HG02973 (cell line): ENCODE measurements around the gene TCP11L2.

ENCODE experiments used
- ATAC-seq: cut with Tn5 transposase; IDR thresholded peaks from one replicate; pipeline ENCODE4 v1.9.1; 2021; ENCODE audit warnings: moderate library complexity; ENCODE audit not compliant: unreplicated experiment

Gene TCP11L2

GRCh38 chr12:106302401-106303201 is at the start of gene TCP11L2:
TSS of gene TCP11L2 (plus strand) at chr12:106302733. CDS start at chr12:106311076, 8,343 bp downstream.
- ATAC-seq: peak; percentile 51

DNA sequence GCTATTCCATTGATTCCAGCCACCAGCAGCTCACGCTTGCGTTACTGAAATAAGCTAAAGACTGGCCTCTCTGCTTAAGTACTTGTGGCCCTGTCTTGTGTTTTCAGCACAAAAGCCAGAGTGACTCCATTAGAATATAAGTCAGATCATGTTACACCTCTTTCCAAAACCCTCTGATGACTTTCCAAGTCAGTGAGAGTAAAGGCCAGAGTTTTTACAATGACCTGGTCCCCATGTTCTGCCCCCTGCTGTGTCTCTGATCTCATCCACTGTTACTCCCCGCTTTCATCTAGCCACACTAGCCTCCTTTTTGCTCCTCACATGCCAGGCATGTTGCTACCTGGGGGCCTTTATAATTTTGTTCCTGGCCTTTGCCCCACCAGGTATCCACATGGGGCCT is 47.8 kb upstream of the TCP11L2 start:
- no peak for ATAC-seq

DNA sequence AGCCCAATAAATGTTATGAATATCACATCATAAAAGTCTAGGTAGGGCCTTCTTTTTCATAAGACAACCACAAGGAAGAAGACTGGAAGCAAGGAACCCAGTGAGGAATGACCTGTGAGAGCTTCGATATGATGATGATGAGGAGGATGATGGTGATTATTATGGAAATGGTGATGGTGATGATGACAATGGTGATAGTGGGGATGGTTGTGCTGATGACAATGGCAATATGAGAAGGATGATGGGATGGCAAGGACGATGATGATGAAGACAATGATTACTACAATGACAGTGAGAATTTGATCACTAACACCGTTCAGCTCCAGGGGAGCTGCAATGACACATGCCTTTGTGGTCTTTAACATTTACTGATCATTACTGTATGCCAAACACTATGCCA is 47.0 kb upstream of the TCP11L2 start:
- ATAC-seq: no peak

DNA sequence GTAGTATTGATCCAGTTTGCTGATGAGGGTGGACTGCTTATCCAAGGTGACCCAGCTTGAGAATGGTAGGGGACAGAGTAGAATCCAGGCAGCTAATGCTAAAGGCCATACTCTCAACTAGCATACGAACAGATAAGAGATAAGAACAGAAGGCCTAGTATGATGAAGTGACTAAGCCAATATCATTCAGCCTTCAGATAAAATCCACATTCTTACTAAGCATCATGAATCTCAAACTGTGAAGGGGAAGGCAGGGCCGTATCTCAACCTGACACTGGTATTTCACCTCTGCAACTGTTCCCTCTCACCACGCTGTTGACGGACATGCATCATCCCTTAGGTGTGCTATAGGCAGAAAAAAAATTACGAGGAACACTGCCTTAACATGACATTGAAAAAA is 46.6 kb upstream of the TCP11L2 start:
- no peak for ATAC-seq

- ATAC-seq: no peak
These were observed 46.0 kb upstream of the TCP11L2 start for GRCh38 chr12:106256524-106256923.

GRCh38 chr12:106258226-106258625 is 44.3 kb upstream of the TCP11L2 start:
- ATAC-seq: no peak

- no peak for ATAC-seq
These were observed 43.6 kb upstream of the TCP11L2 start for GRCh38 chr12:106258935-106259334.

- no peak for ATAC-seq
These were observed 37.4 kb upstream of the TCP11L2 start for GRCh38 chr12:106265116-106265515.

DNA sequence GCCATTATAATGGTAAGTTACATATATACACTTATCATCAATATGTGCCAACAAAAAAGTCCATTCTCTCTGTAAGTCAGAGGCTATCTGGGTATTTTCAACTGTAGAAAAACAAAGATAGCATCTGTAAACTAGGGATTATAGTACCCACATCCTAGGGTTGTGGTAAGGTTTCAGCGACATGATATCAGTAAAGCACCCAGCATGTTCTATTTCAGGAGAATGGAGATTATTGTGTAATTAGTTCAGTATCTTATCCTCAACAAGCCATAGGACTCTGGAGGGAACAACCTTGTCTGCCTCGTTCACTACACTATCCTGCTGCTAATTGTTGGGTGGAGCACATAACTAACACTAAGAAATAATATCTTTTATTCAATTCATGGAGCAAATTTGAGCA is 35.0 kb upstream of the TCP11L2 start:
- no peak for ATAC-seq

- ATAC-seq: no peak
These were observed 33.3 kb upstream of the TCP11L2 start for GRCh38 chr12:106269150-106269771.

GRCh38 chr12:106271575-106272505 is 30.7 kb upstream of the TCP11L2 start:
- ATAC-seq: no peak

DNA sequence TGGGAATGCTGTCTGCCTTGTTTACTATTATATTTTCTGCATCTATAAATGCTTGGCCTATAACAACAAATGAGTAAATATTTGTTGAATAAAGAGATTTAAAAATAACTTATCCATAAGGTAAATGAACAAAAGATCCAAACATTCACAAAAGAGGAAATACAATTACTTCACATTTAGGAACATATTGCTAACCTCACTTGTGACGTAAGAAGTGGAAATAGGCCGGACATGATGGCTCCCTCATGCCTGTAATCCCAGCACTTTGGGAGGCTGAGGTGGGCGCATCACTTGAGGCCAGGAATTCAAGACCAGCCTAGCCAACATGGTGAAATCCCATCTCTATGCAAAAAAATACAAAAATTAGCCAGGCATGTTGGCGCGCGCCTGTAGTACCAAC is 29.0 kb upstream of the TCP11L2 start:
- ATAC-seq: no peak

DNA sequence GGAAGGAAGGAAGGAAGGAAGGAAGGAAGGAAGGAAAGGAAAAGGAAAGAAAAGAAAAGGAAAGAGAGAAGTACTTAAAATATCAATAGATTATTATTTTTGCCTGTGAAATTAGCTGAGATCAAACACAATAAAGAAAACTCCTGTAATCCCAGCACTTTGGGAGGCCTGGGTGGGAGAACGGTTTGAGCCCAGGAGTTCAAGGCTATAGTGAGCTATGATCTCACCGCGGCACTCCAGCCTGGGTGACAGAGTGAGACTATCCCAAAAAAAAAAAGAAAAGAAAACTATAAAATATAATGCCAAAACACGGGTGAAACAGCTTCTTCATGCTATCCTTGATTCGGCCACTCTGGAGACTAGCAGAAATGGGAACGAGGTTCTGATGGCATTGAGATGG is 28.5 kb upstream of the TCP11L2 start:
- no peak for ATAC-seq

- no peak for ATAC-seq
These were observed 27.9 kb upstream of the TCP11L2 start for GRCh38 chr12:106274575-106275121.

GRCh38 chr12:106275458-106275857 is 27.1 kb upstream of the TCP11L2 start:
- no peak for ATAC-seq

- ATAC-seq: peak; percentile 68
These were observed 26.3 kb upstream of the TCP11L2 start for GRCh38 chr12:106276032-106276740.

DNA sequence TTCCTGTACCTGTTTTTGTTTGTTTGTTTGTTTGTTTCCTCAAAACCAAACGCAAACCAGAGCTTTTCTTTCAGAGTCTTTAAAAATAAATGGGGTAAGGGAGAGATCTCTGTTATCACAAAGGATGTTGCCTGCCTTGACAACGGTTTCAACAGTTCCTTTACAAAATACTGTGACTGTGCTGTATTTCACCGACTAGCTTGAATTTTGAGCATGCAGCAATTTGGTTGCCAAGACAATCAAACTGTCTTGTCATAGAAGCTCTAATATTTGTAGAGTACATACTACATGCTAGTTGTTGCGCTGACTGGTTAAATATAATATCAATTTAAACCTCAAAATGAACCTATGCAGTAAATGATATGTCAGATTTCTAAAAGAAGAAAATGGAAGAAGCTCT is 22.4 kb upstream of the TCP11L2 start:
- ATAC-seq: no peak

DNA sequence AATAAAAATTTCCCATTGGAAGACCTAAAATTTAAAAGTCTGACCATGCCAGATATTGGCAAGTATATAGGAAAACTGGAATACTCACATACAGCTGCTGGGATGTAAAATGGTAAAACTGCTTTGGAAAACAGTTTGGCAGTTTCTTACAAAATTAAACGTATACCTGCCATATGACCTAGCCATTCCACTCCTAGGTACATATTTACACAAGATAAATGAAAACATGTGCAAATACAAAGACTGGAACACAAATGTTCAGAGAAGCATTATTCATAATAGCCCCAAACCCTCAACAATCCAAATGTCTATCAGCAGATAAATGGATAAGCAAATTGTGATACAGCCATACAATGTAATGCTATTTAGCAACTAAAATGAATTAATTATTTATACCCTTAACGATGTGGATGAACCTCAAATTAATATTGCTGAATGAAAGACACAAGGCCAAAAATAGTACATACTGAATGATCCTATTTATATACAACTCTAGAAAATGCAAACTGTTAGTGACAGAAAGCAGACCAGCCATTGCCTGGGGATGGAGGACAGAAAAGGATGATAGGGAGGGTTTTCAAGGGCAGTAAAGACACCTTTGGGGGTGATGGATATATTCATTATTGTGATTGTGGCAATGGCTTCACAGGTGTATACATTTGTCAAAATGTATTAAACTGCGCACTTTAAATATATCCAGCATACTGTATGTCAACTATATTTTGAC is 21.3 kb upstream of the TCP11L2 start:
- ATAC-seq: no peak

- no peak for ATAC-seq
These were observed 20.7 kb upstream of the TCP11L2 start for GRCh38 chr12:106281804-106282203.
